OCI-M1 (cell line): Measurements from ENCODE around the gene KCTD18.

Experiments used
- DNase-seq: peaks from one replicate; lab custom pipeline; 2025; lab: John Stamatoyannopoulos, UW

Gene KCTD18

DNA sequence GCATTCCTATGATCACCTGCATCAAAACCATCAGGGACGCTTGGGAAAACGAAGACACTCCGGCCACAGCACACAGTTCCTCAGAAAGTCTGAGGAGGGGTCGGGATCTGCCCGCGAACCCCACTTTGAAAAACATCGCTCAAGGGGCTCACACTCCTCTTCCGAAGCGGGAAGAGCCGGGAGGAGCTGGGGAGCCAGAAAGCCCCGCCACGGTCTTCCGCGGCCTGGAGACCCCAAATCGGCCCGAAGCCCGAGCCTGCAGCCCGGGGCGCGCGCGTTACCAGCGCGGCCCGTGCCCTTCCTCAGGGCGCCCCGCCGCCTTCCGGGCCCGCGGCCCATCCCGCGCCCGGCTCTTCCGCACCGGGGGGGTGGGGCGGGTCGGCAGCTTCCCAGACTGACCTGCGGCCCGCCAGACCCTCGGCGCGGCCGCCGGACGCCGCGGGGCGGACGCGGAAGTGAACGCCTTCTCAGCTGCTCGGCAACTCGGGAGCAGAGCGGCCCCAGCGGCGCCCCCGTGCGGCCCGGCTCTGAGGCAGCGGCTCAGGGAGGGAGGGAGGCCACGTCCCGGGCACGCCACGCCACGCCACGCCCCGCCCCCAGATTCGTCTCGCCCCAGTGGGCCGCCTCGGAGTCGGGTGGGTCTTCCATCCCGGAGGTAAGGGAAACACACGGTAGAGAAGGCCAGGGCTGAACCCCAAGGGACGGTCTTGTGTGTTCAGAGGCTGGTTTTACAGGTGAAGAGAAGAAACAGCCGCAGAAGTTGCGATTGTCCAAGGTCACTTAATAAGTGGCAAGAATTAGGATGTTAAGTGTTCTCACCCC, at the start of gene KCTD18:
KCTD18 (minus strand) TSS at position 457 of the 822 bp plus-strand sequence. CDS start 3,052 bp downstream, outside the sequence.
- peak; percentile 93 for DNase-seq

DNA sequence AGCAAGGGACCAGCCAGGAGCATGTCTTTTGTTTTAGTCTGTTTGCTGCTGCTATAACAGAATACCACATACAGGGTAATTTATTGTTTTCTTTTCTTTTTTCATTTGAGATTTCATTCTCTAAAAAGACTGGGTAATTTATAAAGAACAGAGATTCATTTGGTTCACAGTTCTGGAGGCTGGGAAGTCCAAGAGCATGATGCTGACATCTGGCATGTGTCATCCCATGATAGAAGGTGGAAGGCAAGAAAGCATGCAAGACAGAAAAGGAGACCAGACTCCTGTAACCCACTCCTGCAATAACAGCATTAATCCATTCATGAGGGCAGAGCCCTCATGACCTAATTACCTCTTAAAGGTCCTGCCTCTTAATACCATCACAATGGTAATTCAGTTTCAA, 30.9 kb upstream of the KCTD18 start:
- DNase-seq, result no peak

DNA sequence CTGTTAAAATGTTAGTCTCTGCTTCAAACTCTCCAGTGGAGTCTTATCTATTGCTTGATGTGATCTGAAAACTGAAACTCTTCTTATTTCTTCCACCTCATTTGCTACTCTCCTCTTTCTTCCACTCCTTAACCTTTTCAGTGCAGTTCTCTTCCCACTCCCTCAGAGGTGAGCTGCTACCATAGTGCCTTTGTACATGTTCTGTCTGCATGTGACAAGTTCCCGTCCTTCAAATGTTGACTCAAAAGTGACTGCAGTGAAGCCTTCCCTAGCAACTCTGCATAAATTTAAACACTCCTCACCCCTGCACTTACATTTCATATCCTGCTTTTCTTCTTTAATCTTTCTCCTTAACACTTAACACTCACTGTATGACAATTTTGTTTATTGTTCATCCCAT, 28.3 kb upstream of the KCTD18 start:
- DNase-seq, result no peak

DNA sequence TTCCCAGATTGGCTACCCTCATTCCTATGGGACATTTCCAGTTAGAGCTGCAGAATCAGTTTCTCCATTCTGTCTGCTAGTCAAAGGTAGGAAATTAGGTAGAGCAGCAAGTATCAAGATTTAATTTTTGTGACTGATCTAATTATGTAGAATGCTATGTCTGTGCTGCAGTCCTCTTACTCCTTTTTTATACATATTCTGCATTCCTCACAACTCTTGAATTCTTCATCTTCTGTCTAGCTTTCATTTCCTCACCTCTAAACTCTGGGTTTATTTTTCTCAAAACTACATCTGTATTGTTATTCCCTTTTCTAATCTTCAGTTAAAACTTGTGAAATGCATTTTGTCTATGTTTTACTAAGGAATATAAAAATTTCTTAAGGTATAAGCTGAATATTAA, 24.7 kb upstream of the KCTD18 start:
- no peak for DNase-seq

DNA sequence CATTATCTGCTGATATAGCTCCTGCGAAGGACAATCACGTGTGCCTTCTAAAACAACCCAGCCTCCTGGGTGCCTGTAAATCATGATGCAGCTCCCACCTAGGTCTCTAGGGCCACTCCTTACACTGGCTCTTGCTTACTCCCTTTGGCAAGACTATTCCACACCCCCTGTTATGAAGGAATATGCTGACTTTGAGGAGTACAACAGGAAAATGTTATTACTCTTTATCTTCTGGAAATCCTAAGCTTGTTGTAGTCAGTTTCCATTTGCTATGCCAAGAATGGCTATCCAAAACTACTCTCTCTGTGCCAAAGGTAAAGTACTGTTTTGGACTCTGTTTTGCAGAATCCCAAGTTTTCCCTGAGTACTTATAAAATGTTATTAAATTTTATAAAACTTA, 23.9 kb upstream of the KCTD18 start:
- no peak for DNase-seq

DNA sequence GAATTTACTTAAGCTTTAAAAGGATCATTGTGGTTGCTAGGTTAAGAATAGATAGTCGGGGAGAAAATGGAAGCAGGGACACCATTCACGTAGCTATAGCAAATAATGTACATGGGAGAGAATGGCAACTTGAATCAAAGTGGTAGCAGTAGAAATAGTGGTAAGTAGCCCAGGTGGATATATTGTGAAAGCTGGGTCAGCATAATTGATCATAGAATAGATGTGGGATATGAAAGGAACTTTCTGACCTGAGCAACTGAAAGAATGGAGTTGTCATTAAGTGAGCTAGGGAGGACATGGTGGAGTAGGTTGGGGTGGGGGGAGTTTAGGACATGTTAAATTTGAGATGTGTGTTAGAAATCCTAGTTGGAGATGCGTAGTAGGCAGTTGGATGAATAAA, 18.4 kb upstream of the KCTD18 start:
- DNase-seq, result no peak

DNA sequence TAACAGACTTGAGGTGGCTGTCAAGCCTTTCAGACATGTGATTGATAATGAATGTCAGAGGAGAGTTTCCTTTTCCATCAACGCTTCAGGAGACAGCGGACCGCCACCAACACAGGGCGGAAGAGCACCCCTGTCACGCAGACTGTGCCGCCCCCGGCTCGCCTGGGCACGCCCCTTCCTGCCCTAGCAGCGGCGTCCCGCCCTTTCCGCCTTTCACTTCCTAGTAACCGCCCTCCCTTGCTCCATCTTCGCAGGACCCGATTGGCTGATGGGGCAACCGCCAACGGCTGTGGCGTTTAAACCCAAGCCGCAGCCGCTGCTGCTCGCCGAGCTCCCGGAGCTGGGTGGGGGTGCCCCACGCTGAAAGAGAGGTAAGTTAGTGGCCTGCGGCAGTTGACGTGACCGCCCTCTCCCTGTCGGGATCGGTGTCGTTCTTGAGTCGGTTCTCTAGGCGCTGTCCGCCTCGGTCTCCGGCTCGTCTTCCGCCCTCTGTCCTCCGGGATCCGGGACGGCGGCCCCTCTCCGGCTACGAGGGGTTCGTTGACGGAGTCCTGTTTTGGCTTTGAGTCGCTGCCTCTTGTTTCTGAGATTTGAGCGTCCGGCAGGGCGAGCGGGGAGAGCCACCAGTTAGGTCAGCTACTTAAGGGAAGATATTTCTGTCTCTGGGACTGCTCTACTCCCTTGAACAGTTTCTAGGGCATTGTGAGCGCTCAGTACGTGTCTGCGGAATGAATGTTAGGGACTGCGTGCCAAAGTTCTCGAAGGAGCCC, 16.2 kb upstream of the KCTD18 start, which contains the start of gene SGO2:
SGO2 (plus strand) TSS at position 326 of the 770 bp plus-strand sequence. CDS start 6,769 bp downstream, outside the sequence.
- DNase-seq, result peak; percentile 98

DNA sequence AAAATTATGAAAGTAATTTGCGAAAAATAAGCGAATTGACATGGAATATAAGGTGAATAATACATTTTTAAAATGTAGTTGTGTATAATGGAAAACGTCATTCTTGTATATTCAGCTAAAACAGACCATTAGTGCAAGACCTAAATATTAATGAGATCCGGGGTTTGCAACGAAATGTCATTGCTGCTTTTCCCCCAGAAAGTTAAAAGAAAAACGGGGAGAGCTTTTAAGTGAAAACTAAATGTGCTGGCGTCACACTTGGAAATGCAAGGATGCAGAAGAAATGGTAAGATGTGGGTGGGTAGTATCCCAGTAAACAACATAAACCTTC, 15.6 kb upstream of the KCTD18 start:
- DNase-seq, result no peak

DNA sequence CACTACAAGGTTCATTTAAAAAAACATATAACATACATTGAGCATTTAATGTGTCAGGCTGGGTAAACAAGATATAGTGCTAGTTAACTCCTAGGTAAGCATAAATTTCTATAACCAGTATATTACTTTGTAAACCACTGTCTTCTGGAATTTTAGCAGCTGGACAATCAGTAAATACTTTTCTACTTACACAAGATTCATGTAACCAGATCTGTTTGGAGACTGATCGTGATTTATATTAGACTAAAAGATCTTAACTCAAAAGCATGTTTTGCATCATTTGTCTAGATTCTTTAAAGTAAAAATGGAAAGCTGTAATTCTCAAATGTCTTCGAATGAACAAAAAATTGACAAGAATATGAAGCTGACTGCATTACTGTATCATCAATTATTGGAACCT, 15.2 kb upstream of the KCTD18 start:
- DNase-seq, result no peak

DNA sequence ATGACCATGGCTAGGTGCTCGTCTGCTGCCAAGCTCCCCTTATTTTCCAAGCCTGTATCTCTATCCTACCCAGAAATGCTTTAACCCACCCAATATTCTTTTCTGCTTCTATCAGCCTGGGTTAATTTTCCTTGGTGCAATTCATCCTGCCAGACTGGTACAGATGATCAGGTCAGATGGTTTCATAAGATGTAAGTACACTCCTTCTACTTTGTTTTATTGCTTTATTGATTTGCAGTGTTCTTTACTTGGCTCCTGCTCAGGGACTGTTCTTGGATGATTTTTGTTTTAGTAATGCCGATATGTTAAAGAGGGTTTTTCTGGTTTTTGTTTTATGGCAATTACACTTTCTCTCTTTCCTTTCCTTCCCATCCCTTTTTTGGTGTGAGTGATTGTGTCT, 13.7 kb upstream of the KCTD18 start:
- no peak for DNase-seq

DNA sequence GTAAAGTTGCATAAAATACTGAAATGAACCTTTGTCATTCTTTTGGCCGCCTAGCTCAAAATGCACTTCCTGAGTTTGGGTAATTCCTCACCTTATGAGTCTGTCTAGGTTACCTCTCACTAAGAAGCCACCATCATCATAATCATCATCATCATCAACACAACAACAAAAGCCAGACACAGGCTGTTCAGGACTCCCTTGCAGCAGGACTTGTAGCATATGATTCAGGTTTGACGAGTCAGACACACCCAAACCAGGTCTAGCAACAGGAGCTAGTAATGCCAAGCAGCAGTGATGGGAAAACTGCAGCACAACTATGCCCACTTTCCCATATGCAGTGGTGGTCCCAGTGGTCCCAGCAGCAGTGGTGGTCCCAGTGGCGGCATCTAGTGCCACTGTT, 13.3 kb upstream of the KCTD18 start:
- DNase-seq, result no peak

DNA sequence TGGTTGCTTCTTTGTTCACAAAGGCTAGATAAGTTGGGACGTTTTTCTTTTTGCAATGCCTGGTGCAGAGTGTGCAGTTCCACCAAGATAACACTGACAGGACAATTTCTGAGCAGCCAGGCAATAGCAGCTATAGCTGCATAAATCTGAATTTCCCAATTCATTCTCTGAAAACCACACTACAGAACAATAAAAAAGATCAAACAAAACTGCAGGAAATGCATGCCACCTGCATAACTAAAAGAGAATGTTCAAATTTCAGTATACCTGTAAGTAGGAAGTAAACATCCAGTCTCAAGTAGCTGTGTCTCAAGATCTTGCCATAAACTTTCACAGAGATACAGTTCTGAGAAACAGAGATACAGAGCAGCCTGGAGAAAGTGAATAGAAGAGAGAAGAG, 5.3 kb upstream of the KCTD18 start:
- DNase-seq, result no peak

DNA sequence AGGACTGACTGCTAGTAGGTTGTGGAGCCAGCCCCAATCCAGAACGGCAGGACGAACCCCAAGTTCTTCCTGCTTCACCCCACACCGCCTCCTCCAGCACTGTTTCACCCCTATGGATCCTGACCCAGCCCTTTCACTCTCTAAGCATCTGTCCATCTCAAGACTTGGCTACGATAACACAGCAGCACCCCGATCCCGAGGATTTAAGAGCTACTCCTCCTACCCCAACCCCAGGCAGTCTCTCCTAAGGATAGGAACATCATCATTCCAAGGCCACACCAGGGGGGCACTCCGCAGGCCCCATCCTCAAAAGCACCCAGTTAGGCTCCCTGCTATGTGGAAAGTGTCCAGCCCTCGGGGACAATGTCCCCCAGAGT, 645 bp downstream of the KCTD18 start:
- peak; percentile 24 for DNase-seq

DNA sequence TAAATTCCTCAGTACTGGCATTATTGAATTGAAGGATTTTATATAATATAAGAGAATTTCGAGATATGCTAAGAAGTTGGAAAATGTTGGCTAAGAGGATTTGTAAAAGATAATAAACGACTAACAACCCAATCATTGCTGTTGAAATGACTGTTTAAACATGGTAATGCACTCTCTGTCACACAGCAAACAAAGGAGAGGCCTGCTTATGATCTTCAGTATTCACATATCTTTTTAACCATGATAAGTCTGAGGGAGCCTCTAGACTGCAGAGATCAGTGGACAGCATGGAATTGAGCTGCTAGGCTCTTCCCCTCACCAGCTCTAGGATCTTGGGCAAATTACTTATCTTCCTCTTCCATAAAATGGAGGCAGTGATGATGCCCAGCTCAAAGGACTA, 2.7 kb downstream of the KCTD18 start:
- DNase-seq, result no peak

DNA sequence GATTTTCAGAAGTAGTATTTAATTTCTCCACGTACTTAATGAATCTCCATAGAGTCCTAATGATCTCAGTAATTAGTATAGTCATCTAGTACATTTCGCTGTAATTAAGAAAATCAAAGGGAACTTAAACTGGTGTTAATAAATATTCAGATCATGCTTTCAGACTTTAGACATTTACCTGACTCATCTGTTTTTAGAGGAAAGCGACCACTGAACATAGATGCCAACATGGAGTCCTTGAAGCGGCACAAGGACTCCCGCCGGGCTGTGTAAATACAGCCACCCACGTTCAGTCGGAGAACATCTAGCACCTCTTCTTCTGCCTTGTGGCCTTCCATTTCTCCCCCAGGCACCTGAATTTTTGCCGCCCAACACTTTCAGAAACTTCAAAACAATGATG, 3.2 kb downstream of the KCTD18 start:
- no peak for DNase-seq

DNA sequence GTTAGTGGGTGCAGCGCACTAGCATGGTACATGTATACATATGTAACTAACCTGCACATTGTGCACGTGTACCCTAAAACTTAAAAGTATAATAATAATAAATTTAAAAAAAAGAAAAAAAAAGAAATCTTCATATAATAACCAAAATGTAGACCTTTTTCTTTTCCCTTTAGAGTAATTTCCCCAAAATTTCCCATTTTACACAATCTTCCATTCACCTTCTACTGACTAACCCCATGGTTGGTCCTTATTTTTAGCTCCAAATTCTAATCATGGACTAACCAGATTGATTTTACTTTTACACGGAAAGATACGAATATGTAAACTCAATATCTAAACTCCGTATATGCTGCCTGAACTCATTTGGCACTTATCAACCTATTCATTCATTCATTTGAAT, 7.7 kb downstream of the KCTD18 start:
- DNase-seq, result no peak

DNA sequence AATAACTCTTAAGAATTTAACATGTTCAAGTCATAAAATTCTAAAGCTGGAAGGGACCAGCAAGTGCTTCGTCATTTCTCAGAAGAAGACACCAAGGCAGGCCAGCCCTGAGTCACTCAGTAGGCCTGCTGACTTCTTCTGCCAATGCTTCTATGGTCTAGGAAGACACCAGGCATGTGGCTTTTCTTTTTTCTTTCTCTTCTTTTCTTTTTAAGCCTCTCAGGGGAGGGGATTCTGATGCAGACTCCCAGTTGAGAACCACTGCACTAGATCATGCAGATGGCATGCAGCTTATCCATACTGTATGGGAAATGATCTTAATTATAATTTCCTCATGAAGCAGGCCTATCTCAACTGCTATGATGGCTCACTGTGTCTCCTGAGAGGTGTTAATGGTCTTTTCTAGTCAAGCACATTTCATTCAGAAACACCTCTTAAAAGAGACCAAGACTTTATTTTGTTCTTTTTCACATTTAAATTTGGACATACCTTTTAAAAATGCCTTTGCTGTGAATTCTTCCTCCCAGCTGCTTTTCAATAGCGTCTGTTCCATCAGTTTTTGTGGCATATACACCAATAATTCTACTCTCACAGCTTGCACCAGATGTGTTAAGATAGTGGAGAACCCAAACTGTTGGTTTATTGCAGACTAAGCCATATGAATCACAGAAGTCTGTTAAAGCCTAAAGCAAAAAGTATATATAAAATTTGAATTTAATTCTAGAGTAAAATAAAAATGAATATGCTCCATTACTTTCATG, 11.3 kb downstream of the KCTD18 start:
- no peak for DNase-seq

DNA sequence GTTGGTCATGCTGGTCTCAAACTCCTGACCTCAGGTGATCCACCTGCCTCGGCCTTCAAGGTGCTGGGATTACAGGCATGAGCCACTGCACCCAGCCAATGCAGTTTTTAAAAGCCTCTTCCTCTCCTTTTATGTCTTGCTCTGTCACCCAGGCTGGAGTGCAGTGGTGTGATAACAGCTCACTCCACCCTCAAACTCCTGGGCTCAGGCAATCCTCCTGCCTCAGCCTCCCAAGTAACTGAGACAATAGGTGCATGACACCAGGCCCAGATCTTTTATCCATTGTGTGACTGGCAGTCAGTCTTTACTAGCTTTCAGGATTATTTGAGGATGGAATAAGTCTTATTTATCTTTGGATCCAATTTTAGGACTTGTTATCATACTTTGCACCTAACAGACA, 13.2 kb downstream of the KCTD18 start:
- DNase-seq, result no peak

DNA sequence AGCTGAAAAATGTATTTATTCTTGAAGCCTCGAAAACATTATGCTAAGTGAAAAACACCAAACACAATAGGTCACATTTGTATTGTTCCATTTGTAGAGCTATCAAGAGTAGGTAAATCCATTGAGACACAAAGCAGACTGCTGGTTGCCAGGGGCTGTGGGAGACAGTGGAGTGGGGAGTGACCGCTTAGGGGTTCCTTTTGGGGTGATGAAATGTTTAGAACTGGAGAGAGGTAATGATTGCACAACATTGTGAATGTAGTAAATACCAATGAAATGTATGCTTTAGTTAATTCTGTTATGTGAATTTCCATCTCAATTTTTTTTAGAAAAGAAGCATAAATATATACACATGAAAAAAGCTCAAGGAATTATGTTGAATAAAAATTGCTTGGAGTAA, 15.8 kb downstream of the KCTD18 start:
- no peak for DNase-seq

DNA sequence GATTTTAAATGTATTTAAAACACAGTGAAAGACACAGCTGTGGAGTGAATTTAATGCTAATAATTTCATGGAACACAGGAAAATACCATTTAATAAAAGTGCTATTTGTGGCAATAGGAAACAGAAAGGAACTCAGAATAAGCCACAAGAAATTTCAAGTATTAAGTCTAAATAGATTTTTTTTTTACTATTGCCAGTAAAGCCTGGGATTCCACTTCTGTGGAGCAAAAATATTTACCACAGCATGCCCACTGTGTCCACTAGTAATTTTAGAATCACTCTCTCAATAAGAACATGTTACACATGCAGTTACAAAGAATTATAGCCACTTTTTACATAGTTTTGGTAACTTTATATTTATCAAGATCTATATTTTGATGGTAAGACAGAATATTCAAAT, 17.2 kb downstream of the KCTD18 start:
- no peak for DNase-seq

DNA sequence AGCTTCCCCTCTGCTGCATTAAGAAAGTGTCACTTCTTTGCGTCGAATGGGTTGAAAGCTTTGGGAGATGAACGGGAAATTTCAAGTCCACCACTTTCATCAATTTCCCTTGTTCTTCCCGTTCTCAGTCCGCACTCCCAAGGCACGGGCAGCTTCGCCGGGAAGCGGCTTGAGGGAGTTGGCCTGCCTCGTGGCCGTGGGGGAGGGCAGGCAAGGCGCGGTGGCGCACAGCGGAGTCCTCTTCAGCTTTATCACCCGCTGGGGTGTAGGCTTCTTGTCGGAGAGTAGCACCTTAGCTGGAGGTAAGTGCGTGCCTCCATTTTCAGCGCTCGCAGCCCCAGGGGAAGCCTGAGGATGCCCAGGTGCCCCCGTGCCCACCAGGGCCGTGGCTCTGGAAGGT, 19.9 kb downstream of the KCTD18 start:
- no peak for DNase-seq

DNA sequence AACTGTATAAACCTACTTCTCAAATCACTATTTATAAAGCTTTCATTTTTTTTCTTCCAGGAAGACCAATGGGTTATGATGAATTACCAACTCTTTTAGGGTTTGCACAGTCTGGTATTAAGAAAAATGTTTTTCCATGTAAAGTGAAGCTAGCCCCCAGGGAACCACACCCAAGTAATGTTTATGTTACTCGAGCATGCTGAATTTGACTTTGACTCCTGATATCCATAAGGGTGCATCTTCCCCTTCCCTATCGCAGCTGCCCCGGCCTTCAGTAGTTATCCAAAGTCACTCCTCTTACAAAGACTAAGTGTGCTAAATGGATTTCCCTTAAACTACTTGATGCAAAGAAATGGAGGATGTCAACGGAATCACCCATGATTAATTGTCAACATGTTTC, 21.7 kb downstream of the KCTD18 start:
- DNase-seq, result no peak

DNA sequence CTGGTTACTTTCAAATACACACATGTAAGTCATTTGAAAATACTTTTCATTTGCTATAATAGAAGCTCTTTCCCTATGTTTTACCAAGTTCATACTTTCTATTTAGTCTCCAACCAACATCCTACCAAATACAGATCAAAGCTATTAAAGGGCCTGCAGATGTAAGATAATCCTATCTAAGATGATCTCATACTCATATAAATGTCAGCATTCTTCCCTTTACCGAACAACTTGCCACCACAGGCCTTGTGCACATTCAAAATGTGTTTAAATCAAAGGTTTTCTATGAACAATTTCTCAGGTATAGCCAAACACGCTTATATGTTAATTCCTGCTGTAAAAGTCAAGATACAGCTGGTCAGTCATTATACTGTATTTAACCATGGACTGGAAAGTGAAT, 23.3 kb downstream of the KCTD18 start:
- DNase-seq, result peak; percentile 7
